ENCODE data around the gene SERP2.

- TF ChIP-seq, protein P1, sequence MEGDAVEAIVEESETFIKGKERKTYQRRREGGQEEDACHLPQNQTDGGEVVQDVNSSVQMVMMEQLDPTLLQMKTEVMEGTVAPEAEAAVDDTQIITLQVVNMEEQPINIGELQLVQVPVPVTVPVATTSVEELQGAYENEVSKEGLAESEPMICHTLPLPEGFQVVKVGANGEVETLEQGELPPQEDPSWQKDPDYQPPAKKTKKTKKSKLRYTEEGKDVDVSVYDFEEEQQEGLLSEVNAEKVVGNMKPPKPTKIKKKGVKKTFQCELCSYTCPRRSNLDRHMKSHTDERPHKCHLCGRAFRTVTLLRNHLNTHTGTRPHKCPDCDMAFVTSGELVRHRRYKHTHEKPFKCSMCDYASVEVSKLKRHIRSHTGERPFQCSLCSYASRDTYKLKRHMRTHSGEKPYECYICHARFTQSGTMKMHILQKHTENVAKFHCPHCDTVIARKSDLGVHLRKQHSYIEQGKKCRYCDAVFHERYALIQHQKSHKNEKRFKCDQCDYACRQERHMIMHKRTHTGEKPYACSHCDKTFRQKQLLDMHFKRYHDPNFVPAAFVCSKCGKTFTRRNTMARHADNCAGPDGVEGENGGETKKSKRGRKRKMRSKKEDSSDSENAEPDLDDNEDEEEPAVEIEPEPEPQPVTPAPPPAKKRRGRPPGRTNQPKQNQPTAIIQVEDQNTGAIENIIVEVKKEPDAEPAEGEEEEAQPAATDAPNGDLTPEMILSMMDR (conservative IDR thresholded peaks at IDR 0.05; ENCODE audit: low read depth, low read length): no peak
- TF ChIP-seq EZH2phosphoT487 (IDR thresholded peaks at IDR 0.05; ENCODE audit: borderline replicate concordance, low read length): no peak
These were observed 400 bp upstream of the SERP2 start for GRCh38 chr13:44373247-44373600.

Measured in PC-3 (cell line).